ENCODE data around the gene HTR7. TPM values are rescaled to one million over a fixed set of nuclear protein-coding genes. Genes with fewer than 3 reads are reported as not detected.
A peak's percentile ranks its signal among the peaks of the same experiment; 100 is the strongest.

The HTR7 gene
- total and polyA plus RNA-seq, 3 experiments from 2014 or later, result not detected

GRCh38 chr10:90871279-90871765 is 13.5 kb upstream of the HTR7 start:
- Mint-ChIP-seq H3K36me3 (peaks cover 0 to 19% (median 4%) of the 10 kb centered on the region in 3 donors), H3K4me3 (peak overlapping the region; percentile 95 to 98 (median 96)), H3K27ac (peak overlapping the region; percentile 76 to 93 (median 88)), H3K4me1 (peaks cover 34 to 50% (median 42%) of the 10 kb centered on the region in 3 donors), H3K27me3 (peaks cover 13 to 37% of the 10 kb centered on the region in 2 donors), H3K9me3 (peaks cover 0 to 10% (median 0%) of the 10 kb centered on the region in 5 donors)
- no peaks in the 10 kb centered on the region for H3K9me3 ChIP-seq (ENCODE audit: low read length)
- ChIA-PET CTCF (interaction anchor here (0.7 to 2.3 kb wide), 6 partner anchors 9 to 1038 kb away, joined by 3 to 10 read pairs (median 4); partner anchors contain the start of gene HTR7), POLR2A (interaction anchor here (0.7 to 1.2 kb wide), 3 partner anchors 9 to 121 kb away, joined by 3 to 4 read pairs (median 3); no protein-coding TSS in a partner anchor)
- H3K27me3 ChIP-seq (ENCODE audit: insufficient read depth, low read length, poor library complexity, severe bottlenecking), result no peaks in the 10 kb centered on the region
- H3K4me3 ChIP-seq (ENCODE audit: low read length), result peak overlapping the region; percentile 81
- peaks cover 6% of the 10 kb centered on the region for H3K36me3 ChIP-seq (ENCODE audit: insufficient read depth, low read length)
- H3K27ac ChIP-seq (ENCODE audit: low read depth, low read length), result no peak overlapping the region
- peaks cover 17% of the 10 kb centered on the region for H3K4me1 ChIP-seq (ENCODE audit: insufficient read depth, low read length)
- peak in 4 of 5 donors; percentile 15 to 49 (median 28) for DNase-seq

GRCh38 chr10:90866050-90866598 is 8.3 kb upstream of the HTR7 start:
- Mint-ChIP-seq H3K9me3 (peaks cover 0 to 10% (median 0%) of the 10 kb centered on the region in 5 donors), H3K27ac (no peak overlapping the region), H3K4me1 (peaks cover 6 to 9% (median 8%) of the 10 kb centered on the region in 3 donors), H3K27me3 (peaks cover 22 to 69% of the 10 kb centered on the region in 2 donors), H3K36me3 (no peaks in the 10 kb centered on the region), H3K4me3 (no peak overlapping the region)
- Histone ChIP-seq H3K27me3 (ENCODE audit: insufficient read depth, low read length, poor library complexity, severe bottlenecking) (no peaks in the 10 kb centered on the region), H3K36me3 (ENCODE audit: insufficient read depth, low read length) (no peaks in the 10 kb centered on the region), H3K27ac (ENCODE audit: low read depth, low read length) (no peak overlapping the region), H3K9me3 (ENCODE audit: low read length) (no peaks in the 10 kb centered on the region), H3K4me3 (ENCODE audit: low read length) (no peak overlapping the region), H3K4me1 (ENCODE audit: insufficient read depth, low read length) (no peaks in the 10 kb centered on the region)
- ChIA-PET CTCF (interaction anchor here (1.9 kb wide), 1 partner anchor 14 kb away, joined by 5 read pairs; no protein-coding TSS in a partner anchor), POLR2A (no interaction called here)
- no peak for DNase-seq

- DNase-seq, result no peak
- CTCF ChIA-PET, result interaction anchor here (1.9 kb wide), 1 partner anchor 15 kb away, joined by 5 read pairs; no protein-coding TSS in a partner anchor
- H3K9me3 ChIP-seq (ENCODE audit: low read length), result no peaks in the 10 kb centered on the region
- no peaks in the 10 kb centered on the region for H3K4me1 ChIP-seq (ENCODE audit: insufficient read depth, low read length)
- H3K9me3 Mint-ChIP-seq, result peaks cover 0 to 9% (median 0%) of the 10 kb centered on the region in 5 donors
- no peak overlapping the region for H3K4me3 Mint-ChIP-seq
- peaks cover 21 to 71% of the 10 kb centered on the region in 2 donors for H3K27me3 Mint-ChIP-seq
- no peak overlapping the region for H3K4me3 ChIP-seq (ENCODE audit: low read length)
- peaks cover under 1 to 2% (median 1%) of the 10 kb centered on the region in 3 donors for H3K4me1 Mint-ChIP-seq
- no peak overlapping the region for H3K27ac ChIP-seq (ENCODE audit: low read depth, low read length)
- no peaks in the 10 kb centered on the region for H3K36me3 Mint-ChIP-seq
- H3K36me3 ChIP-seq (ENCODE audit: insufficient read depth, low read length), result no peaks in the 10 kb centered on the region
- H3K27ac Mint-ChIP-seq, result no peak overlapping the region
- POLR2A ChIA-PET, result no interaction called here
- no peaks in the 10 kb centered on the region for H3K27me3 ChIP-seq (ENCODE audit: insufficient read depth, low read length, poor library complexity, severe bottlenecking)
These were observed 7.6 kb upstream of the HTR7 start for GRCh38 chr10:90865401-90865800.

- no peak overlapping the region for H3K27ac ChIP-seq (ENCODE audit: low read depth, low read length)
- ChIA-PET CTCF (interaction anchor here (0.8 kb wide), 1 partner anchor 434 kb away, joined by 3 read pairs; no protein-coding TSS in a partner anchor), POLR2A (no interaction called here)
- peaks cover 0 to 1% (median 0%) of the 10 kb centered on the region in 3 donors for H3K36me3 Mint-ChIP-seq
- no peak overlapping the region for H3K4me3 Mint-ChIP-seq
- no peaks in the 10 kb centered on the region for H3K4me1 ChIP-seq (ENCODE audit: insufficient read depth, low read length)
- H3K9me3 ChIP-seq (ENCODE audit: low read length), result no peaks in the 10 kb centered on the region
- peaks cover 14 to 72% of the 10 kb centered on the region in 2 donors for H3K27me3 Mint-ChIP-seq
- H3K4me1 Mint-ChIP-seq, result peaks cover 3 to 7% (median 5%) of the 10 kb centered on the region in 3 donors
- H3K4me3 ChIP-seq (ENCODE audit: low read length), result no peak overlapping the region
- no peaks in the 10 kb centered on the region for H3K36me3 ChIP-seq (ENCODE audit: insufficient read depth, low read length)
- H3K9me3 Mint-ChIP-seq, result no peaks in the 10 kb centered on the region
- no peak overlapping the region for H3K27ac Mint-ChIP-seq
- DNase-seq, result no peak
- peaks cover 6% of the 10 kb centered on the region for H3K27me3 ChIP-seq (ENCODE audit: insufficient read depth, low read length, poor library complexity, severe bottlenecking)
These were observed 5.2 kb upstream of the HTR7 start for GRCh38 chr10:90862908-90863514.

GRCh38 chr10:90860790-90861189 is 3.0 kb upstream of the HTR7 start:
- Histone ChIP-seq H3K36me3 (ENCODE audit: insufficient read depth, low read length) (no peaks in the 10 kb centered on the region), H3K4me3 (ENCODE audit: low read length) (no peak overlapping the region), H3K27ac (ENCODE audit: low read depth, low read length) (no peak overlapping the region), H3K9me3 (ENCODE audit: low read length) (no peaks in the 10 kb centered on the region), H3K4me1 (ENCODE audit: insufficient read depth, low read length) (peaks cover 5% of the 10 kb centered on the region), H3K27me3 (ENCODE audit: insufficient read depth, low read length, poor library complexity, severe bottlenecking) (peaks cover 21% of the 10 kb centered on the region)
- DNase-seq, result no peak
- Mint-ChIP-seq H3K4me3 (no peak overlapping the region), H3K27me3 (peaks cover 19 to 66% of the 10 kb centered on the region in 2 donors), H3K27ac (no peak overlapping the region), H3K9me3 (no peaks in the 10 kb centered on the region), H3K36me3 (peaks cover 0 to 4% (median 0%) of the 10 kb centered on the region in 3 donors), H3K4me1 (peaks cover 5 to 15% (median 14%) of the 10 kb centered on the region in 3 donors)
- CTCF ChIA-PET, result interaction anchor here (2.4 kb wide), 1 partner anchor 10 kb away, joined by 10 read pairs; the partner anchor contains the start of gene RPP30
- POLR2A ChIA-PET, result interaction anchor here (0.9 kb wide), 1 partner anchor 11 kb away, joined by 3 read pairs; no protein-coding TSS in a partner anchor

GRCh38 chr10:90859321-90859751 is 1.5 kb upstream of the HTR7 start:
- Histone ChIP-seq H3K4me1 (ENCODE audit: insufficient read depth, low read length) (peaks cover 5% of the 10 kb centered on the region), H3K27ac (ENCODE audit: low read depth, low read length) (no peak overlapping the region), H3K4me3 (ENCODE audit: low read length) (no peak overlapping the region), H3K36me3 (ENCODE audit: insufficient read depth, low read length) (no peaks in the 10 kb centered on the region), H3K9me3 (ENCODE audit: low read length) (no peaks in the 10 kb centered on the region), H3K27me3 (ENCODE audit: insufficient read depth, low read length, poor library complexity, severe bottlenecking) (peaks cover 30% of the 10 kb centered on the region)
- POLR2A ChIA-PET, result no interaction called here
- Mint-ChIP-seq H3K27ac (no peak overlapping the region), H3K4me3 (peak overlapping the region in 3 of 7 donors; percentile 29 to 87 (median 85)), H3K4me1 (peaks cover 5 to 15% (median 14%) of the 10 kb centered on the region in 3 donors), H3K36me3 (peaks cover 0 to 4% (median 0%) of the 10 kb centered on the region in 3 donors), H3K27me3 (peaks cover 32 to 71% of the 10 kb centered on the region in 2 donors), H3K9me3 (no peaks in the 10 kb centered on the region)
- CTCF ChIA-PET, result interaction anchor here (1.6 kb wide), 1 partner anchor 12 kb away, joined by 8 read pairs; the partner anchor contains the start of gene RPP30
- no peak for DNase-seq

- CTCF ChIA-PET, result interaction anchor here (0.8 to 1.6 kb wide), 6 partner anchors 9 to 104 kb away, joined by 3 to 8 read pairs (median 4); partner anchors contain the start of gene RPP30
- POLR2A ChIA-PET, result no interaction called here
- peaks cover 5% of the 10 kb centered on the region for H3K4me1 ChIP-seq (ENCODE audit: insufficient read depth, low read length)
- H3K27me3 ChIP-seq (ENCODE audit: insufficient read depth, low read length, poor library complexity, severe bottlenecking), result peaks cover 36% of the 10 kb centered on the region
- Mint-ChIP-seq H3K27ac (peak overlapping the region in 3 of 8 donors; percentile 70 to 84 (median 78)), H3K4me1 (peaks cover 5 to 15% (median 14%) of the 10 kb centered on the region in 3 donors), H3K27me3 (peaks cover 36 to 73% of the 10 kb centered on the region in 2 donors), H3K4me3 (peak overlapping the region; percentile 80 to 91 (median 87)), H3K36me3 (peaks cover 0 to 4% (median 0%) of the 10 kb centered on the region in 3 donors), H3K9me3 (no peaks in the 10 kb centered on the region)
- H3K36me3 ChIP-seq (ENCODE audit: insufficient read depth, low read length), result no peaks in the 10 kb centered on the region
- H3K9me3 ChIP-seq (ENCODE audit: low read length), result no peaks in the 10 kb centered on the region
- H3K27ac ChIP-seq (ENCODE audit: low read depth, low read length), result no peak overlapping the region
- H3K4me3 ChIP-seq (ENCODE audit: low read length), result peak overlapping the region; percentile 42
- no peak for DNase-seq
These were observed 676 bp upstream of the HTR7 start for GRCh38 chr10:90858461-90858968.
